Right forelimb (tissue), 1 donor: ENCODE measurements around the gene TESK1.

Source experiments
- DNase-seq: peaks from one replicate; pipeline ENCODE4 v3.0.0-alpha.2; 2018

TESK1 gene

DNA sequence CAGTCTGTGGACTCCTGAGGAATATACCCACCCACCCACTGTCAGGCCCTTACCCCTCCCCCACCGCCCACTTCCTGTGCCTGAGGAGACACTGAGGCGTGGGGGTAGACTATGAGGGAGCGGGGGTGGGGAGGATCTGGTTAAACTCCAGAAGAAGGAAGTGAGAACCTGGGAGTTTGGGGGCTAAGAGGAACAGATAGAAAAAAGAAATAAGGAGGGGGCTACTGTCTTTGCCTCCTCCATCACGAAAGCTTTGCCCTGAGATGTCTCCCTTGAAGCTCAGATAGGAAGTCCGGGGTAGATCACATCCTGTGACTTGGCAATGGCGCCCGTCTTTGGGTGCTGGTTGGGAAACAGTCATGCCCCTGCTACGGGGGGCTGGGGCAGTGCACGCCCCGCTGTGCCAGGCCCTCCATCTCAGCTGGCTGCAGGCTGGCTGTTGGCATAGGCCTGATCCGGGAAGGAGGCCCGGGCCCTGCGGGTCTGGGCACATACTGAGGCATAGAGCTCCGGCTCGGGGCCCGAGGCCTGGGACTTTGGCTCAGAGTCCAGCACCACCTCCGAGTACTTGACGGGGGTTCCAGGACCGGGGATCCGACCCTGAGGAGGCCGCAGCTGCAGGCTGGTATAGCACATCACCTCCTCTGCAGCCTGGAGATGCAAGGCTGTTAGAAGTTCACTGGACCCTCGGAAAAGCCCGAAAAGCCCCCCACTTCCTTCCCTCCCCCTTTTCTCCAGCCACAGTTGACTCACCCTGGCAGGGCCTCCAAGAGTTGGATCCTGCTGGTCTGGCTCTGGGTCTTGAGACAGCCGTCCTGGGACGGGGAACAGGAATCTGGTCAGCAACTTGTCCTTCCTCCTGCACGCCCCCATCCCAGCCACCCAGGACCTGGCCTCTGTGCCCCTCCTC, 44.6 kb downstream of the TESK1 start:
- no peak for DNase-seq

DNA sequence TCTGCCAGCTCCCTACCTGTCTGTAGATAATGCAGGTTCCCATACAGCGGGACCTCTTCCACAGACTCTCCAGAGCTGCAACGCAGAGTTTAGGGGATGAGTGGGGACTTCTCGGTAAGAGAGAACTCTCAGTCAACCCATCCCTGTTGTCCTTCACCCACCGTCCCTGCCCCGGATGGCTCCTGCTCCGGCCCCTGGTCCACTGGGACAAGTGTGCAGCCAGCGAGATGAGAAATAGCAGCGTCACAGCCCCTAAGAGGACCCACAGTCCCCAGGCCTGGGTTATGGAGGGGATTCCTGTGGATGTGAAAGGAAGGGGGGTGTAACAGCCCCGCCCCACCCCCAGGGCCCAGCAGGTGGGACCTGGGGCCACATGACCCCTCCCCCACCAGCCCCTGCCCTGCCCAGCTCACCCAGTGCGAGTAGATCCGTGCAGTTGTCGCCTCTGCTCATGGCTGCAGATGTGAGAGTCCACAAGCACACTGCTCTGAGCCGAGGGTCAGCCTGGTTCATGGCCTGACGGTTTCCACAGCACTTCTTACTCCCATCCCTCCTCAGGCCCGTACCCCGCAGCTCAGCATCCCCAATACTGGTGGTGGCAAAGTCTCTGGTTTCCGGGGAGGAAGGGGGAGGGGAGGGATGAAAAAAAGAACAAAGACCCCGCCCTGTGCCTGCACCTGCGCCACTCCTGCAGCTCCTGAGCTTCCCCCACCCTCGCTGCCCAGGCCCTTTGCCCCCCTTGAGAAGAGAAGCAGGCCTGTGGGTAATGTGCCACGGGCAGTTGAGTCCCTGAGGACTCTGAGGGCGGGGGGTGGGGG, 45.5 kb downstream of the TESK1 start, which contains the start of gene SIT1:
Gene SIT1, minus strand, starts transcription at position 591 of the 818 bp plus-strand sequence. Its CDS starts 78 bp downstream, at position 513.
- peak; percentile 29 for DNase-seq

DNA sequence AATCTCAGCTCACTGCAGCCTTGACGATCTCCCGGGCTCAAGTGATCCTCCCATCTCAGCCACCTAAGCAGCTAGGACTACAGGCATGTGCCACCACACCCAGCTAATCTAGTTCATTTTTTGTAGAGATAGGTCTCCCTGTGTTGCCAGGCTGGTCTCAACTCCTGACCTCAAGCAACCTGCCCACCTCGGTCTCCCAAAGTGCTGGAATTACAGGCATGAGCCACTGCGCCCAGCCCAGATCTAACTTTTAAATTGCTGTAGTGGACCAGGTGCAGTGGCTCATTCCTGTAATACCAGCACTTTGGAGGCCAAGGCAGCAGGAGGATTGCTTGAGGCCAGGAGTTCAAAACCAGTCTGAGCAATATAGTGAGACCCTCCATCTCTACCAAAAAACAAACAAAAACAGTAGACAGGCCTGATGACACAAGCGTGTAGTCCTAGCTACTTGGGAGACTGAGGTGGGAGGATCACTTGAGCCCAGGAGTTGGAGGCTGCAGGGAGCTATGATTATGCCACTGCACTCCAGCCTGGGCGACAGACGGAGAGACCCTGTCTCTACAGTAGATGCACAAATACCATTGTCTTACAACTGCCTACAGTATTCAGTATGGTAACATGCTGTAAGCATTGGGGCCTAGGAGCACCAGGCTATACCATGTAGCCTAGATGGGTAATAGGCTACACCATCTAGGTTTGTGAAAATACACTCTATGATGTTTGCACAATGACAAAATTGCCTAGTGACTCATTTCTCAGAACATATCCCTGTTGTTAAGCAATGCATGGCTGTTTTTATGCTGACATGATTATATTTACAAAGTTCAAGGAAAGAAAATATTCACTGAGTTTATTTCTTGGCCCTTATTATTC, 47.1 kb downstream of the TESK1 start:
- no peak for DNase-seq

- no peak for DNase-seq
Measured at GRCh38 chr9:35652829-35653209, 47.8 kb downstream of the TESK1 start.

DNA sequence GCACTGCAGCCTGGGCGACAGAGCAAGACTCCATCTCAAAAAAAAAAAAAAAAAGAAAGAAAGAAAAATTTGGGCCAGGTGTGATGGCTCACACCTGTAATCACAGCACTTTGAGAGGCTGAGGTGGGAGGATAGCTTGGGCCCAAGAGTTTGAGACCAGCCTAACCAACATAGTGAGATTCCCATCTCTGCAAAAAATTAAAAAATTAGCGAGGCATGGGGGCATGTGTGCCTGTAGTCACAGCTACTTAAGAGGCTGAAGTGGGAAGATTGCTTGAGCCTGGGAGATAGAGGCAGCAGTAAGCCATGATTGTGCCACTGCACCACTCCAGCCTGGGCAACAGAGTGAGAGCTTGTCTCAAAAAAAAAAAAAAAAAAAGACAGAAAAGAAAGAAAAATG, 48.5 kb downstream of the TESK1 start:
- no peak for DNase-seq

- DNase-seq = no peak
Measured at GRCh38 chr9:35656348-35656747, 51.3 kb downstream of the TESK1 start.

DNA sequence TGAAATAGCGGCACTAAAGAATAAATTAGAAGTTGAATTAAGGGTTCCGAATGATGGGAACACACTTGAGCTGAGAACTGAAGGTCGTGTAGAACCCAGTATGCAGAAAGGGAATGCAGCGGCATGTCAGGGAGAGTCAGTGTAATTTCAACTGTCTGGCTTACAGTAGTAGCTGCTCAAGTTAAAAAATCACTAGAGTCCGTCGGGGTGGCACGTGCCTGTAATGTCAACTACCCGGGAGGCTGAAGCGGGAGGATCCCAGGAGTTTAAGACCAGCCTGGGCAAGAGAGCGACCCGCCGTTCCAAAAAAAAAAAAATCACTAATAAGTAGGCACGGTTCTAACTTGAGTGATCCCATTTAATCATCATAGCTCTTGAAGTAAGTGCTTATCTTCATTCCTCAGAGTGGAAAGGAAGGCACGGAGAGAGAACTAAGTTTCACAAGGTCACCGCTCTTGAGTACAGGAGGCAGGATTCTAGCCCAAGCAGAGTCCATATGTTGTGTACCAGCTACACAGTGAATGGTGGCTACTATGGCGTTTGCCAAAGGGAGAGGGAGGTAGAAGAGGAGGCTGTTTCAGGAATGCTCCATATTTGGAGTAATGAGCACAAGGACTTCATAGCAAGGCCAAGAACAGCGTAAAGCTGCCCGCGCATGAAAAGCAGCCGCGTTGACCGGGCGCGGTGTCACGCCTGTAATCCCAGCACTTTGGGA, 51.9 kb downstream of the TESK1 start:
- peak; percentile 67 for DNase-seq

DNA sequence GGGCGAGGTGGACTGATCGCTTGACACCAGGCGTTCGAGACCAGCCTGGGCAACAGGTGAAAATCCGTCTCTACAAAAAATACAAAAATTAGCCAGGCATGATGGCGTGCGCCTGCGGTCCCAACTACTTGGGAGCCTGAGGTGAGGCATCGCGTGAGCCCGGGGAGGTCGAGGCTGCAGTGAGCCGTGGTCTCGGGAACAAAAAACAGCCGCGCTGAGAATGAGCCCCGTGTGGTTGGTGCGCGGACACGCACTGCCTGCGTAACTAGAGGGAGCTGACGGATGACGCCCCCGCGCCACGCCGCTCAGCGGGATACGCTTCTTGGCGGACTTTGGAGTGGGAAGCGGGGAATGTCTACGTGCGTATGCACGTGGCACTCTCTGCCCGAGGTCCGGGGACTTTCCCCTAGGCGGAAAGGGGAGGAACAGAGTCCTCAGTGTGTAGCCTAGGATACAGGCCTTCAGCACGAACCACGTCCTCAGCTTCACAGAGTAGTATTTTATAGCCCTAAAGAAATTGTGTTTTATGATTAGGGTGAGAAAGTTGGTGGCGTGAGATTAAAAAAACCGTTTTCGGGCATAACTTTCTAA, 52.6 kb downstream of the TESK1 start, which contains the start of gene RMRP:
Gene RMRP, minus strand, starts transcription at position 474 of the 591 bp plus-strand sequence.
- DNase-seq = peak; percentile 97

GRCh38 chr9:35658137-35658967, 53.3 kb downstream of the TESK1 start, which contains the start of gene CCDC107:
CCDC107 (plus strand) TSS chr9:35658292; CDS start chr9:35658380, 88 bp downstream.
- peak; percentile 94 for DNase-seq

- DNase-seq = no peak
Measured at GRCh38 chr9:35658968-35659220, 53.8 kb downstream of the TESK1 start.

- no peak for DNase-seq
Measured at GRCh38 chr9:35659340-35659739, 54.3 kb downstream of the TESK1 start.
